Measurements from ENCODE around the gene SEMA7A.
A peak's percentile ranks its signal among the peaks of the same experiment; 100 is the strongest.
"Not testable (repeated sequence)": the region's sequence is repeated elsewhere in the genome, so short reads cannot be mapped to it uniquely, and the experiment has no call there.

Gene SEMA7A, protein sequence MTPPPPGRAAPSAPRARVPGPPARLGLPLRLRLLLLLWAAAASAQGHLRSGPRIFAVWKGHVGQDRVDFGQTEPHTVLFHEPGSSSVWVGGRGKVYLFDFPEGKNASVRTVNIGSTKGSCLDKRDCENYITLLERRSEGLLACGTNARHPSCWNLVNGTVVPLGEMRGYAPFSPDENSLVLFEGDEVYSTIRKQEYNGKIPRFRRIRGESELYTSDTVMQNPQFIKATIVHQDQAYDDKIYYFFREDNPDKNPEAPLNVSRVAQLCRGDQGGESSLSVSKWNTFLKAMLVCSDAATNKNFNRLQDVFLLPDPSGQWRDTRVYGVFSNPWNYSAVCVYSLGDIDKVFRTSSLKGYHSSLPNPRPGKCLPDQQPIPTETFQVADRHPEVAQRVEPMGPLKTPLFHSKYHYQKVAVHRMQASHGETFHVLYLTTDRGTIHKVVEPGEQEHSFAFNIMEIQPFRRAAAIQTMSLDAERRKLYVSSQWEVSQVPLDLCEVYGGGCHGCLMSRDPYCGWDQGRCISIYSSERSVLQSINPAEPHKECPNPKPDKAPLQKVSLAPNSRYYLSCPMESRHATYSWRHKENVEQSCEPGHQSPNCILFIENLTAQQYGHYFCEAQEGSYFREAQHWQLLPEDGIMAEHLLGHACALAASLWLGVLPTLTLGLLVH

DNA sequence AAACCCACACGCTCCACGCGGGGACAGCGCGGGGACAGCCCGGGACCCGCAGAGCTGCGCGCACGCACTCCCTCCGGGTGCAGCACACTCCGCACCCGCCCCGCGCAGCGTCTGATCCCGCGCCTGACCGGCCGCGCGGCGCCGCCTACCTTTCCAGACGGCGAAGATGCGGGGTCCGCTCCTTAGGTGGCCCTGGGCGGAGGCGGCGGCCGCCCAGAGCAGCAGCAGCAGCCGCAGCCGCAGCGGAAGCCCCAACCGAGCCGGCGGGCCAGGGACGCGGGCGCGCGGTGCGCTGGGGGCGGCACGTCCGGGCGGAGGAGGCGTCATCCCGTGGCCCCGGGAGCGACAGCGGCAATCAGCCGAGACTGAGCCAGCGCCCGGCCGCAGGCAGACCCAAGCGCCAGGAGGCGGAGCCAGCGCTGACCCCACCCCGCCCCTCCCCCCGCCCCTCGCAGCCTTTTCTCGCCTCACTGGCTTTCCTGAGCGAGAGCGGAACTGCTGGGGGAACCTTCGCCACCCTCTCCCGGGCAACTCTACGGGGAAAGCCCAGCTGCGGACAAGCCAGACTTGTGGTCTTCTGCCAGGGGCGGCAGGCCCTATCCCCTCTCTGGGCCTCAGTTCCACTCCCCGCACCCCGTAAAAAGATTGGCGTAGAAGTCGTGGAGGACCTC is at the start of gene SEMA7A:
TSS of gene SEMA7A (minus strand) at position 367 of the 671 bp plus-strand sequence. CDS start at position 327, 40 bp downstream.
- DNase-seq: peak; percentile 91

- no peak for DNase-seq
Observed at GRCh38 chr15:74482661-74483060, 48.9 kb upstream of the SEMA7A start.

GRCh38 chr15:74480364-74480763 is 46.6 kb upstream of the SEMA7A start:
- not testable (repeated sequence) for DNase-seq

DNA sequence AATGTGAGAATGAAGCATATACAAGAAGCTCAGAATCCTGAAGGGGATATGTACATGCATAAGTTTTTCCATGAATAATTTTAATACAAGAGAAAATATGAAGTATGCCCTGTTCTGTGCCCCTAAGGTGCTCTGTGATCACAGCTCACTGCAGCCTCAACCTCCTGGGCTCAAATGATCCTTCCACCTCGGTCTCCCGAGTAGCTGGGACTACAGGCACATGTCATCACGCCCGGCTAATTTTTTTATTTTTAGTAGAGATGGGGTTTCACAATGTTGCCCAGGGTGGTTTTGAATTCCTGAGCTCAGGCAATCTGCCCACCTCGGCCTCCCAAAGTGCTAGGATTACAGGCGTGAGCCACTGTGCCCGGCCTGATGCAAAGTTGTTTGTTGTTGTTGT is 37.9 kb upstream of the SEMA7A start:
- not testable (repeated sequence) for DNase-seq

DNA sequence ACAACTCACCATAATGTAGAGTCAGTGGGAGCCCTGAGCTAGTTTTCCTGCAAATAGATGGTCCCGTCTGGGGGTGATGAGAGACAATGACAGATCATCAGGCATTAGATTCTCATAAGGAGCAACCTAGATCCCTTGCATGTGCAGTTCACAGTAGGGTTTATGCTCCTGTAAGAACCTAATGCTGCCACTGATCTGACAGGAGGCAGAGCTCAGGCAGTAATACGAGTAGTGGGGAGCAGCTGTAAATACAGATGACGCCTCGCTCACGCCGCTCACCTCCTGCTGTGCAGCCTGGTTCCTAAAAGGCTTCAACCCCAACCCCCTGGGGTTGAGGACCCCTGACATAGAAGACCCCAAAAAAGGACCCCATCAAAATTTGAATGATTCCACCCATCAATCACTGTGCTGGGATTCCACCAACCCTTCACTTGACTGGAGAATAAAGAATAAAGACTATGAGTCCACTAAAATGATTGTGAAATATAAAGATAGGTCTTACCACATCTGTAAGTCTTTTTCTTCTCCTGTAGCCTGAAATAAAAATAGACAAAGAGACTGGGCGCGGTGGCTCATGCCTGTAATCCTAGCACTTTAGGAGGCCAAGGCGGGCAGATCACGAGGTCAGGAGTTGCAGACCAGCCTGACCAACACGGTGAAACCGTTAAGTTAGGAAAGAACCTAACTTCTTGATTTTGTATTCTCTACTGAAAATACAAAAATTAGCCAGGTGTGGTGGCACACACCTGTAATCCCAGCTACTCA is 37.1 kb upstream of the SEMA7A start:
- no peak for DNase-seq

GRCh38 chr15:74468341-74469032 is 34.7 kb upstream of the SEMA7A start:
- no peak for DNase-seq

DNA sequence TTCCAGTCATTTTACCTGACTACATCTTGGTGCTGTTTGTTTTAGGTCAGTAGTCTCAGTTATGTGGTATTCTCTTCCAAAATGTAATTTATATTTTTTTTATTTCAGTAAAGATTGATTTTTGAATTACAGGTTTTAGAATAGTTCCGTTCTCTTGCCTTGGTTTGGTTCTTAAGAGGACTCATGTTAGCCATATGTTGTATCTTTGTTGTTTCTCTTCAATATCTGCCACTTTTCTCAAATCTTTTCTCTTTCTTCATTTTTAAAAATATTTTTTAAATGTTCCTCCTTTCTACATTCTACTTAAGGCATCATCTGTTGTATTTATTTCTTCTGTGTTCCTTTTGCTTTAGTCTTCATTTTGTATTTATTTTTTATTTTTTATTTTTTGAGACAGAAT is 32.8 kb upstream of the SEMA7A start:
- no peak for DNase-seq

GRCh38 chr15:74464897-74465296 is 31.1 kb upstream of the SEMA7A start:
- no peak for DNase-seq

DNA sequence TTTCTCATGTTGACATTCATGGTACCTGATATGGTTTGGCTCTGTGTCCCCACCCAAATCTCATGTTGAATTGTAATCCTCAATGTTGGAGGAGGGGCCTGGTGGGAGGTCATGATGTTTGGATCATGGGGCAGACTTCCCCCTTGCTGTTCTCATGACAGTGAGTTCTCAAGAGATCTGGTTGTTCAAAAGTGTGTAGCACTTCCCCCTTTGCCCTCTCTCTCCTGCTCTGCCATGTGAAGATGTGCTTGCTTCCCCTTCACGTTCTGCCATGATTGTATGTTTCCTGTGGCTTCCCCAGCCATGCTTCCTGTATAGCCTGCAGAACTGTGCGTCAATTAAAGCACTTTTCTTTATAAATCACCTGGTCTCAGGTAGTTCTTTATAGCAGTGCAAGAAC is 30.5 kb upstream of the SEMA7A start:
- no peak for DNase-seq

DNA sequence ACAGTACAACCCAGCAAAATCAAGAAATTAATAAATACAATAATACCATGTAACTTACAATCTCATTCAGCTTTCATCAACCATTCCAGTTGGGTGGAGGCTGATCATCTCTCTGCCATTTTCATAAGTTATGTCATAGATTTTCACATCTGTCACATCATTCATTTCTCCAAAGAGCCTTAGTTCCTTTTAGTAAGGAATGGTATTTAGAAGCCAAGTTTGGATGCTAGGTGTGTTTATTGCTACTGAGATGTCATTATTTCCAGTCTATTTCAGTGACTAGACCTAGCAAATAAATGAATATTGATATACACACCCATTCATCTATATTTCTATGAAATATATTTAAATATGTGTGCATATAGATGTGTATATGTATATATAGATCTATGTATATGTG is 29.9 kb upstream of the SEMA7A start:
- DNase-seq: no peak

GRCh38 chr15:74461847-74462511 is 28.2 kb upstream of the SEMA7A start:
- no peak for DNase-seq

DNA sequence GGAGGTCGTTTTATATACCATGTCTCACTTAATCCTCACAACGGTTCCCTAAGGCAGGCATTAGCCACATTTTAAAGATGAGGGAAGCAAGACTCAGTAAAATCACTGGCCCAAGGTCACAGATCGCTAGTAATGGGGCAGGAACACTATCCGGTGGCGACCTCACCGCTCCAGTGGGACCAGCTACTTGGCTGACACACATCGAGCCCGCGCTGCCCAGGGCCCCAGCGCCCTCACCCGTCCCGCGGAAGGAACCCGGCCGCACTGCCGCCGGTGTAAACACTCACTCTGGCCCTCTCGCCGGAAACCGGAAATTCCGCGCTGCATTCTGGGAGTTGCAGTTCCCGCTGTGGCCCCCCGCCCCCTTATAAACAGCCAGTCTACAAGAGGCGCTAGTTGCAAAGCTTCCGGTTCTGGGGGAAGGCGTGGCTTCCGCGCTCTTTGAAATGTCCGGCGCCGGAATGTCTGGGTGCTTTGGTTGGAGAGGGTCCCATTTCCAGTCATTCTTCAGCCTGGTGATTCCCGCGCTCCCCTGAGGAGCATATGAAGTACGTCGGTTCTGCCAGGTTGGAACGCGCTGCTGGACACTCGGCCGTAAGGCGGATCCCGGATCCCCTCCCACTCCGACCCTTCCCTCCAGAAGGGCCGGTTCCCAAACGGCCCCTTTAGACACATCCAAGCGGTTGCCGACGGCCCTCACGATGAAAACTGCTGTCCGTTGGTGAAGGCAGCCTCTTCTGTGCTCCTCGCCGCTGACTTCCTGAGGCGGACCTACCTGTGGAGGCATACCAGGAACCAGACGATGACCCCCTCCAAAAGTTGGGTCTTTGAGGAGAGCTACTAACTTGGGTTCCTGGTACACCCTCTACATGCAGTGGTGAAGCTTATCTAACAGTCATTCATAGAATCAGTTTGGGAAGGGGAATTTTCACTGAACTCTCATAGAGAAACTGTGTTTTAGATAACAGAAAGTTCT is 27.4 kb upstream of the SEMA7A start, which contains the start of gene UBL7:
TSS of gene UBL7 (minus strand) at position 290 of the 976 bp plus-strand sequence. CDS start 2,293 bp downstream, outside the sequence.
- DNase-seq: peak; percentile 99

DNA sequence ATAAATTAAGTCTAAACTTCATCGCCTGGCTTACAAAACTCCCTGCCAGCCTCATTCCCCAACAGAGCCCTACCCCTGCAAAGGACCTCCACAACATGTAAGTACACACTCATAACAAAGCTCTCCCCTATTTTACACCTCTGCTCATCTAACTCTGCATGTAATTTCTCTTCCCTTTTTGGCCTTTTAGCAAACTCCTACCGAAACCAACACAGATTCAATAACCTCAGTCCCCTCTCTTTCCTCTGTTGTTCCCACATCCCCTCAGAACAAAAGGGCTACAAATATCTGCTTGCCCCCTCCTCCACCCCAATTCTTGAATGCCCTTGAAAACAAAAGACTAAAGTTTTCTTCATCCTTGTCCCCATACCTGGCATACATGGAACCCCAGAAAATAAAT is 26.5 kb upstream of the SEMA7A start:
- peak; percentile 7 for DNase-seq

- not testable (repeated sequence) for DNase-seq
Observed at GRCh38 chr15:74459798-74460197, 26.0 kb upstream of the SEMA7A start.

DNA sequence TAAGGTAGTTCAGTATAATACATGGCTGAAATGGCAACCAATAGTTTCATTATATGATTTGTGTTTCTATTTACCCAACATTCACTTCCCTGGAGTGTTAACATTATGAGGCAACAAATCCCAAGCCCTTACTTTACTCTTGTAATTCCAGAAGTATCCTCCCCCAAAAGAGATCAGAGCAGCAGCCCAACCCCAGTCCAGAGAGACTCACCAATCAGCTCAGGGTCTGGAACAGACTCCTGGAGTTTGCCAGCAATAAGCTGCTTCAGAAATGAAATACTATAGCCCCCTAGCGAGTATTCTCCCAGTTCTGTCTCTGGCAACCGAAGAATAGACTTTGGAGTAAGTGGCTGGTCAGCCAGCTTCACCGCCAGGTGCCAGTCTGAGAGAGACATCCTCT is 24.7 kb upstream of the SEMA7A start:
- DNase-seq: no peak

DNA sequence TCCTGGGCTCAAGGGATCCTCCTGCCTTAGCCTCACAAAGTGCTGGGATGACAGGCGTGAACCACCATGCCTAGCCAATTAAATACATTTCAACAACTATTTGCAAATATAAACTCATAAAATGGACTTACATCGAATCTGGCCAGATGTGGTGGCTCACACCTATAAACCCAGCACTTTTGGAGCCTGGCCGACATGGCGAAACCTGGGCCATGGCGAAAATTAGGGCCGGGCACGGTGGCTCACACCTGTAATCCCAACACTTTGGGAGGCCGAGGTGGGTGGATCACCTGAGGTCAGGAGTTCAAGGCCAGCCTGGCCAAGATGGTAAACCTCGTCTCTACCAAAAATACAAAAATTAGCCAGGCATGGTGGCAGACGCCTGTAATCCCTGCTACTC is 23.3 kb upstream of the SEMA7A start:
- not testable (repeated sequence) for DNase-seq

GRCh38 chr15:74454764-74455500 is 21.2 kb upstream of the SEMA7A start:
- no peak for DNase-seq

DNA sequence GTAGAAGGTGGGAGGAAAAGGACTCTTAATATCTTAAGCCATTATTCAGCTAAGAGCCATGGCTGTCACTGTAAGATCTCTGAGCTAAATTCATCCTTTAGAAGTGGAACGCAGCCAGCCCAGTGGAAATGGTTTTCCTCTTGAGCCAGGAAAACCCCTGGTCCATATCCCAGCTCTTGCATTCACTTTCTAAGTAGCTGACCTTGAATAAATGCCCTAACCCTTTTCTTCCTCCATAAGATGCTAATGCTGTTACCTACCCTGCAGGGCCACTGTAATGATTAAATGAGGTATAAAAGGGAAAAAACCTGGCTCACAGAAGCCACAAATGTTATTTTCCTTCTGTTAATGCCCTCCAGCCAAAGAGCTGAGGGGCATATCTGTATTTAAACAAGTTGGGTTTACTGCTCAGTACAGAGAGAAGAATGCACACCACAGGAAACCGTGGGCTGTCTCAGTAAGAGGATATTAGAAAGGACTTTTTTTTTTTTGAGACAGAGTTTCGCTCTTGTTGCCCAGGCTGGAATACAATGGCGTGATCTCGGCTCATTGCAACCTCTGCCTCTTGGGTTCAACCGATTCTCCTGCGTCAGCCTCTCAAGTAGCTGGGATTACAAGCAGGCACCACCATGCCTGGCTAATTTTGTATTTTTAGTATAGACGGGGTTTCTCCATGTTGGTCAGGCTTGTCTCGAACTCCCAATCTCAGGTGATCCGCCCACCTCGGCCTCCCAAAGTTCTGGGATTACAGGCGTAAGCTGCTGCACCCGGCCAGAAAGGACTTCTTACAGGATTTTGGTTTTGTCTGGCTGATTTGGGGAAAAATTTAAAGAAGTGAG is 20.4 kb upstream of the SEMA7A start:
- no peak for DNase-seq

Data from activated CD4-positive, alpha-beta T cell treated with anti-CD3 and anti-CD28 coated beads, Interleukin-2, Interleukin-6, amounts not matched to agents 100 ng/mL and 50 ng/mL, durations not matched to agents 16 hours and 8 hours (primary cell).